DOHH2 (cell line): Measurements from ENCODE around the gene C20orf204.

Experiments used
- H3F3A ChIP-seq: fragments of 200-600 bp; sonication (generic), shearing (Covaris generic); 2 replicates; pipeline ENCODE4 v1.6.0; 2016; ENCODE audit warnings: antibody characterized with exemption, mild to moderate bottlenecking; ENCODE audit not compliant: control insufficient read depth, insufficient read depth
- H3K27ac ChIP-seq: fragments of 200-600 bp; sonication (generic); 2 replicates; pipeline ENCODE4 v1.5.1; 2014; ENCODE audit warnings: low read depth, mild to moderate bottlenecking, low read length, moderate library complexity
- H3K27me3 ChIP-seq: fragments of 200-600 bp; sonication (generic); 2 replicates; pipeline ENCODE4 v1.6.1; 2014; ENCODE audit warnings: mild to moderate bottlenecking, low read length, mixed read lengths; ENCODE audit not compliant: control insufficient read depth
- H3K36me3 ChIP-seq: fragments of 200-600 bp; sonication (generic); 2 replicates; pipeline ENCODE4 v1.6.1; 2014; ENCODE audit warnings: mild to moderate bottlenecking, low read length, moderate library complexity, mixed read lengths; ENCODE audit not compliant: control insufficient read depth
- H3K4me1 ChIP-seq: fragments of 200-600 bp; sonication (generic); 2 replicates; pipeline ENCODE4 v1.6.1; 2014; ENCODE audit warnings: mild to moderate bottlenecking, low read length, mixed read lengths; ENCODE audit not compliant: control insufficient read depth
- H3K4me2 ChIP-seq: fragments of 200-600 bp; sonication (generic); 2 replicates; pipeline ENCODE4 v1.6.0; 2014; ENCODE audit warnings: mild to moderate bottlenecking, low read length, moderate library complexity
- H3K4me3 ChIP-seq: fragments of 200-600 bp; sonication (generic); 2 replicates; pipeline ENCODE4 v1.5.1; 2014; ENCODE audit warnings: mild to moderate bottlenecking, low read length, mixed read lengths
- H3K79me2 ChIP-seq: fragments of 200-600 bp; sonication (generic); 2 replicates; pipeline ENCODE4 v1.6.1; 2014; ENCODE audit warnings: mild to moderate bottlenecking, low read length, mixed read lengths; ENCODE audit not compliant: control insufficient read depth
- H3K9me2 ChIP-seq: fragments of 200-600 bp; sonication (generic); replicated peaks from 2 replicates; pipeline ENCODE4 v1.6.1; 2014; ENCODE audit warnings: mild to moderate bottlenecking, low read length, mixed read lengths; ENCODE audit not compliant: control insufficient read depth
- H3K9me3 ChIP-seq: fragments of 200-600 bp; sonication (generic); 2 replicates; pipeline ENCODE4 v1.6.1; 2014; ENCODE audit warnings: antibody characterized with exemption, low read length, mixed read lengths; ENCODE audit not compliant: control insufficient read depth, insufficient read depth
- H4K20me1 ChIP-seq: fragments of 200-600 bp; sonication (generic); 2 replicates; pipeline ENCODE4 v1.6.0; 2014; ENCODE audit warnings: low read depth, mild to moderate bottlenecking, antibody characterized with exemption, low read length, moderate library complexity; ENCODE audit not compliant: control insufficient read depth, insufficient read depth
- CTCF ChIP-seq: fragments of 200-600 bp; sonication (generic); IDR thresholded peaks from one replicate; pipeline ENCODE4 v1.5.1; 2014; ENCODE audit warnings: antibody characterized with exemption, mild to moderate bottlenecking, low read depth, low read length; ENCODE audit not compliant: poor library complexity, severe bottlenecking
- EZH2phosphoT487 ChIP-seq: fragments of 200-600 bp; sonication (generic); IDR thresholded peaks from 2 replicates; pipeline ENCODE4 v1.6.1; 2017; ENCODE audit warnings: borderline replicate concordance, mild to moderate bottlenecking, antibody characterized with exemption, low read length, moderate library complexity, mixed read lengths

C20orf204 gene

GRCh38 chr20:64069209-64069613 lies 33.2 kb downstream of the C20orf204 start:
- TF ChIP-seq EZH2phosphoT487 = no peak
- no peak for TF ChIP-seq CTCF
- Histone ChIP-seq H3K27me3 (no peaks in the 10 kb centered on the region), H3K79me2 (peaks cover 3% of the 10 kb centered on the region), H3K36me3 (peaks cover 27% of the 10 kb centered on the region), H3K9me2 (no peaks in the 10 kb centered on the region), H3K4me3 (no peak overlapping the region), H3K9me3 (no peaks in the 10 kb centered on the region), H3K4me2 (no peak overlapping the region), H4K20me1 (no peaks in the 10 kb centered on the region), H3K4me1 (peaks cover 66% of the 10 kb centered on the region), H3K27ac (no peak overlapping the region), H3F3A (0 out of 2 replicates have a peak, but pooled peaks cover 2% of the 10 kb centered on the region)

GRCh38 chr20:64069614-64070243 lies 33.7 kb downstream of the C20orf204 start:
- Histone ChIP-seq H3K27ac (no peak overlapping the region), H3K27me3 (no peaks in the 10 kb centered on the region), H3K4me1 (peaks cover 61% of the 10 kb centered on the region), H3K9me2 (no peaks in the 10 kb centered on the region), H3K36me3 (peaks cover 31% of the 10 kb centered on the region), H3F3A (0 out of 2 replicates have a peak, but pooled peaks cover 2% of the 10 kb centered on the region), H3K79me2 (no peaks in the 10 kb centered on the region), H4K20me1 (no peaks in the 10 kb centered on the region), H3K9me3 (no peaks in the 10 kb centered on the region), H3K4me3 (no peak overlapping the region), H3K4me2 (no peak overlapping the region)
- TF ChIP-seq EZH2phosphoT487 (no peak), CTCF (peak; percentile 91)

GRCh38 chr20:64070244-64070993 lies 34.4 kb downstream of the C20orf204 start:
- peaks cover 54% of the 10 kb centered on the region for H3K4me1 ChIP-seq
- H3K79me2 ChIP-seq = no peaks in the 10 kb centered on the region
- peak overlapping the region; percentile 50; the same call in 1 of the 2 replicates for H3K4me2 ChIP-seq
- H4K20me1 ChIP-seq = no peaks in the 10 kb centered on the region
- no peaks in the 10 kb centered on the region for H3K9me2 ChIP-seq
- H3K36me3 ChIP-seq = peaks cover 37% of the 10 kb centered on the region
- 0 out of 2 replicates have a peak, but pooled peaks cover 2% of the 10 kb centered on the region for H3F3A ChIP-seq
- TF ChIP-seq CTCF (no peak), EZH2phosphoT487 (no peak)
- peak overlapping the region; percentile 70; the same call in 1 of the 2 replicates for H3K27ac ChIP-seq
- H3K9me3 ChIP-seq = no peaks in the 10 kb centered on the region
- H3K27me3 ChIP-seq = no peaks in the 10 kb centered on the region
- H3K4me3 ChIP-seq = no peak overlapping the region
